SK-MEL-5 (cell line): ENCODE measurements around the gene KIAA0586. TPM values are rescaled to one million over a fixed set of nuclear protein-coding genes. Genes with fewer than 3 reads are reported as not detected.
"Not testable (repeated sequence)": the region's sequence is repeated elsewhere in the genome, so short reads cannot be mapped to it uniquely, and the experiment has no call there.

Source experiments
- DNase-seq: peaks from one replicate; pipeline ENCODE4 v3.0.0-alpha.2; 2016; ENCODE audit warnings: low read depth, low spot score
- in situ Hi-C: cut with HindIII; loops from 2 replicates; pipeline ENCODE4 v1.10.0; 2016; ENCODE audit warnings: low sequenced_read_pairs, high pct_unique_total_duplicates, low pct_unique_long_range_greater_than_20kb
- total RNA-seq: library from RNA; depleted of rRNA; stranded (reverse); fragments of >200 nt; shearing (Covaris generic); gene quantifications from 2 replicates; pipeline ENCODE4 v1.2.3, GENCODE V29; 2014

Gene KIAA0586
- total RNA-seq, 1 experiment from 2014 or later = 25.8 TPM

GRCh38 chr14:58444627-58445026, 17.1 kb downstream of the KIAA0586 start:
- no peak for DNase-seq
- in situ Hi-C loops = no loop called here

GRCh38 chr14:58455593-58456265, 28.2 kb downstream of the KIAA0586 start:
- in situ Hi-C loops = no loop called here
- DNase-seq = peak; percentile 92

- in situ Hi-C loops = no loop called here
- DNase-seq = no peak
These were observed 33.3 kb downstream of the KIAA0586 start for GRCh38 chr14:58460772-58461171.

GRCh38 chr14:58463147-58463546, 35.6 kb downstream of the KIAA0586 start:
- in situ Hi-C loops = no loop called here
- DNase-seq = no peak

- no peak for DNase-seq
- in situ Hi-C loops = no loop called here
These were observed 37.1 kb downstream of the KIAA0586 start for GRCh38 chr14:58464652-58465051.

- in situ Hi-C loops = no loop called here
- DNase-seq = peak; percentile 54
These were observed 37.9 kb downstream of the KIAA0586 start for GRCh38 chr14:58465421-58465820.

DNA sequence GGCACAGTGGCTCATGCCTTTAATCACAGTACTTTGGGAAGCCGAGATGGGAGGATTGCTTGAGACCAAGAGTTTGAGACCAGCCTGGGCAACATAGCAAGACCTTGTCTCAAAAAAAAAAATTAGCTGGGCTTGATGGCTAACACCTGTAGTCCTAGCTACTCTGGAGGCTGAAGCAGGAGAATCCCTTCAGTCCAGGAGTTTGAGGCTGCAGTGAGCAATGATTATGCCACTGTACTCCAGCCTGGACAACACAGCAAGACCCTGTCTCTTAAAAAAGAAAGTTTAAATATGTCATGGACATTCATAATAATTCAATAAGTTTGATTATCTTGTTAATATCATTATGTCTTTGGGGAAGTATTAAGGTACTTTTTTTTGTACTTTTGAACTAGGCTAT, 38.9 kb downstream of the KIAA0586 start:
- in situ Hi-C loops = no loop called here
- DNase-seq = no peak

DNA sequence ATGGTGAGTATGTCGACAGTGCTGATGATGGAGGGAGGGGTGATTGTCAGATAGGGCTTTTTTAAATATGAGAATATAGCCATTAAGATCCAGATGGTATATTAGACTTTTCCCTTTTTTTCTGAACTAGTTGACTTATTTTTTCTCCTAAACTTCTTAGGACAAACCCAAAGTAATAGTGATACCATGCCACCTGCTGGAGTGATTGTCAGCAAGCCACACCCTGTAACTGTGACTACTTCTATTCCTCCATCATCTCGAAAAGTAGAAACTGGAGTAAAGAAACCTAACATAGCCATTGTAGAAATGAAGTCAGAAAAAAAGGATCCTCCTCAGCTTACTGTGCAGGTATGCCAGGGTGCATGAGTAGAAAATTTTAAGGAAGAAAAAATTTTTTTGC, 40.1 kb downstream of the KIAA0586 start:
- in situ Hi-C loops = no loop called here
- no peak for DNase-seq

DNA sequence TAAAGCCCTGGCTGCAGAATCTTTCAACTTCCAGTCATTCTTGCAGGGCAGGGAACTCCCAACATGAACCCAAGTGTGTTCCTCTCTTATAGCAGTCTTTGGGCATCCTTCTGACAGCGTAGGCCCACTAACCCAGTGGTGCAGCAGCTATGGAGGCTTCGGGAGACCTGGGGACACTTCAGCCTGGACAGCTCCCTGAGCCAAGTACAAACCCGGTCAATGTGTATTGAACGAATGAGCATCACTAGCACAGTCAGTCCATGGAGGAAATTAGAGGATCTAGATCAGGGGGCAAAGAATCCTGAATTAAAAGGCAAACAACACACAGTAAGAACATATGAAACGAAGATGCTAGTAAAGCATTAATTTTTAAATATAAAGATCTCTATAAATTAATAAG, 41.8 kb downstream of the KIAA0586 start:
- in situ Hi-C loops = no loop called here
- no peak for DNase-seq

- no peak for DNase-seq
- in situ Hi-C loops = no loop called here
These were observed 48.8 kb downstream of the KIAA0586 start for GRCh38 chr14:58476320-58476719.

DNA sequence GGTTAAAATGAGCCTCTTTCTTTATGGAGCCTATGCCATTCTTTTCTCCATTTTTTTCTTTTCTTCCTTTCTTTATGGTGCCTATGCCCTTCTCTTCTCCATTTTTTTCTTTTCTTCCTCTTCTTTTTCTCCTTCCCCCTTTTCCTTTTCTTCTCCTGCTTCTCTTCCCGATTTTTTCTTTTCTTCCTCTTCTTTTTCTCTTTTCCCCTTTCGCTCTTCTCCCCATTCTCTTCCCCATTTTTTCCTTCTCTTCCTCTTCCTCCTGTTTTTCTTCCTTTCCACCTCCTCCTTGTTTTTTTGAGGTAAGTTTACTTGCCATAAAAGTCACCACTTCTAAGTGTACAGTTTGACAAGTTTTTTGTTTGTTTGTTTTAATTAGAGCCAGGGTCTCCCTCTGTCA, 50.1 kb downstream of the KIAA0586 start:
- in situ Hi-C loops = no loop called here
- no peak for DNase-seq

GRCh38 chr14:58478329-58478728, 50.8 kb downstream of the KIAA0586 start:
- DNase-seq, in situ Hi-C loops: not testable (repeated sequence)

GRCh38 chr14:58479975-58480374, 52.5 kb downstream of the KIAA0586 start:
- no peak for DNase-seq
- in situ Hi-C loops = no loop called here

DNA sequence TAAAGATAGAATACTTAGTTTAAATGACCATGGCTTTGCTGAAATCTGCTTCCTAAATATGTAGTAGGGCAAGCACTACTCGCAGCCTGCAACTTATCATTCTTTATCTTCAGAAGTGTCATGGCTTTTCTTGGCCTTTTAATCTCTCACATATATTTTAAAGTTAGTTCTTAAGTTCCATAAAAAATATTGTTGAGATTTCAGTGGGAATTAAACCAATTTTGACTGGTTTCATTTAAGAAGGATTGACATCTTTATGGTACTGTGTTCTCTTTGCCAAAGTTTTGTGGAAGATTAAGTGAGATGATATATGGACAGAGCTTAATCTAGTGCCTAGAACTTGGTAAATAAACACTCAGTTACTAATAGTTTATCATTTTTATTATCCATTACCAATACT, 56.7 kb downstream of the KIAA0586 start:
- in situ Hi-C loops = no loop called here
- DNase-seq = no peak

DNA sequence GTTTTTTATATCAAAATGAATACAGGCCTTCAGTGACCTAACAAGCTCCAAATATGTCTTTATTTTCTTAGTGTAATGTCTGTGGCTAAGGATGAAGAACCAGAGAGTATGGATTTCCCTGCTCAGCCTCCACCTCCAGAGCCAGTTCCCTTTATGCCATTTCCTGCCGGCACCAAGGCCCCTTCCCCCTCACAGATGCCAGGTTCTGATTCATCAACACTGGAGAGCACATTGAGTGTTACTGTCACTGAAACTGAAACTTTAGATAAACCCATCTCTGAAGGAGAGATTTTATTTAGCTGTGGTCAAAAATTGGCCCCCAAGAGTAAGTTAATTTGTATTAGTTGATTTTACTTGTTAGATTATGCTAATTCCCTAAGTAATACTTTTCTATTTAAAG, 61.0 kb downstream of the KIAA0586 start:
- in situ Hi-C loops = no loop called here
- DNase-seq = no peak

DNA sequence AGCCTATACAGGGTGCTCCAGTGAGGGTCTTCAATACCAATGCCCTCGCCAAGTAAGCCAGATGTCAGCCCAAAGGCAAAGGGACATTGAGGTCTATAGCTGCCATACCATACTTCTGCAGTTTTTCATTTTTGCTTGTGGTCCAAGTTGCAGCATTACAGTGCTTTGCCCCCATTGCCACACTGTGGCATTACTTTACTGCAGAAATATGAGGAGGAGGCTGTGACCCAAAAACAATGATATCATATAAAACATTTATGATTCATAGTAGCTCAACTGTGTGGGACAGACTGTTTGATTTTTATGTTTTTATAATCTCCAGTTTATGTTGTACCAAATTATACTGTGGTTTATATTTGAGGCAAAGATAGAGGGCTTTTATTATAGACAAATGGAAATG, 64.1 kb downstream of the KIAA0586 start:
- in situ Hi-C loops = no loop called here
- DNase-seq = no peak

DNA sequence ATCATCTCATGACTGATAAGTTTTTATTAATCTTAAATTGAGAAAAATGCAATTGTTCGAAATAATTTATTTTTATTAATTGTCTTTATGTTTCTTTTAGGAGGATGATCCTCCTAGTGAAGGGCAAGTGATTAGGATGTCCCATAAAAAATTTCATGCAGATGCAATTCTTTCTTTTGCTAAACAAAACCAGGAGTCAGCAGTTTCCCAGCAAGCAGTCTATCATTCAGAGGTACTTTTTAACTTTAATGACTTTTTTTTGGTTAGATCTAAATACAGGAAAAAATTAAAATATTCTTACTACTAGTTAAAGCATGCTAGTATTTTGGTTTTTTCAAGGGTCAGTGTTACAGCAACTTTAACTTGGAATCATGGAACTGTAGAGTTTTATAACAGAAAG, 64.5 kb downstream of the KIAA0586 start:
- DNase-seq = no peak
- in situ Hi-C loops = no loop called here

DNA sequence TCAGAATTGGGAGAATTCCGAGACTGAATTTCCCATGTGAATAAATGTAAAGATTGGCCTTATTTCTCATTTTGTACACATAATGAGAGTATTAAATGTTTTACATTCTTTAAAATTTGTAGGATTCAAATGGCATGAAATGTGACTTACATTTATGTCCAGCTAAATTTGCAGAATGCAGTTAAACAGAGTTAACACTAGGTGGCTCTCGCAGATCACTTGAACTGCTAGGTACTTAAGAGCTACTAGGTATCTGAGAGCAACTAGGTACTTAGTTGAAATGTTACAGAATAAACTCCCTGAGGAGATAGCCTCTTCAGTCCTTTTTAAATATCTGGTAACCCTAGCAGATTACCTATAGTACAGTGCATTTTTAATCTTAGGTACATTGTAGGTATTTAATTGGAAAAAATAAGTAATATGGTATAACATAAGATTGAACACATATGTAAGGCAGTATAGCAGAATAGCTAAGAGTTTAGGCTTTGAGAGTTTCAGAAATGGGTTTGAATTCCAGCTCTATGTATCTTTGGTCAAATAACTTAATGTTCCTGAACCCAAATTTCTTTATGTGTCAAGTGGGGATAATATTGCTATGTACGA, 73.8 kb downstream of the KIAA0586 start:
- peak; percentile 68 for DNase-seq
- in situ Hi-C loops = no loop called here

DNA sequence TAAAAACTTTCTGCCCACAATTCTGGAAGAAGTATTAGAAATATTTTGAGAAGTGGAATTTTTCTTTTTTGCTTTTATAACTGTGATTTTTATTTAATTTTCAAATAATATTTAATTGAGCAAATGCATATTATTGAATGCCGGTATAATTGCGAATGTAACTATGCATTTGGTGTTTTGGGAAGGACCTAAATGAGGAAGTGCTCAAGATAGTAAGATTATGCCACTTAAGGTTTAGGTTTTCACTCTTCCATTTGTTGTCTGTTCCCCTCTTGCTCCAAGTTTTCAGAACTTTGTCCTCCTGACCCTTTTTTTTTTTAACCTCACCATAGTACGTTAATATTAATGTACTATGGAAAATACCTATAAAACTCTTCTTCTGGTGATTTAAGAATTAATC, 85.8 kb downstream of the KIAA0586 start:
- in situ Hi-C loops = no loop called here
- DNase-seq = no peak
